Astrocyte (in vitro differentiated cells and primary cell): Measurements from ENCODE around the gene FBLN5.

ENCODE experiments used
- CTCF ChIP-seq: IDR thresholded peaks from 2 replicates; pipeline ENCODE4 v1.5.1; 2011; ENCODE audit warnings: low read depth, mild to moderate bottlenecking, inconsistent platforms, low read length, moderate library complexity; ENCODE audit not compliant: insufficient read depth
- EZH2 ChIP-seq: IDR thresholded peaks from 2 replicates; pipeline ENCODE4 v1.6.1; 2012; ENCODE audit warnings: mild to moderate bottlenecking, low read length, inconsistent platforms; ENCODE audit not compliant: insufficient read depth

GRCh38 chr14:91870890-91871289 lies 76.6 kb downstream of the FBLN5 start:
- TF ChIP-seq CTCF (no peak), EZH2 (no peak)
